ENCODE measurements around the gene CYTH1.

CYTH1 gene

GRCh38 chr17:78683408-78683961 is 98.6 kb downstream of the CYTH1 start:
- TF ChIP-seq CTCF (IDR thresholded peaks at IDR 0.05), result no peak
- no peak overlapping the region for H3K4me3 ChIP-seq (ENCODE audit: low read depth in 1 of 2, low read length in 1 of 2)
- H3K9me3 ChIP-seq, result no peaks in the 10 kb centered on the region
- H3K27me3 ChIP-seq, result no peaks in the 10 kb centered on the region
- H3K36me3 ChIP-seq, result peaks cover 85% of the 10 kb centered on the region
- no peaks in the 10 kb centered on the region for H3K4me1 ChIP-seq (ENCODE audit: control insufficient read depth in 1 of 2, insufficient read depth in 1 of 2, low read depth in 1 of 2, low read length in 1 of 2)
- H3K27ac ChIP-seq, result no peak overlapping the region

GRCh38 chr17:78682363-78682762 is 99.7 kb downstream of the CYTH1 start:
- Histone ChIP-seq H3K36me3 (peaks cover 85% of the 10 kb centered on the region), H3K9me3 (no peaks in the 10 kb centered on the region), H3K27me3 (no peaks in the 10 kb centered on the region), H3K27ac (no peak overlapping the region), H3K4me1 (ENCODE audit: control insufficient read depth in 1 of 2, insufficient read depth in 1 of 2, low read depth in 1 of 2, low read length in 1 of 2) (no peaks in the 10 kb centered on the region), H3K4me3 (ENCODE audit: low read depth in 1 of 2, low read length in 1 of 2) (no peak overlapping the region)
- TF ChIP-seq CTCF (IDR thresholded peaks at IDR 0.05), result no peak

GRCh38 chr17:78680436-78680835 is 101.6 kb downstream of the CYTH1 start:
- no peak overlapping the region for H3K4me3 ChIP-seq (ENCODE audit: low read depth in 1 of 2, low read length in 1 of 2)
- H3K27me3 ChIP-seq, result no peaks in the 10 kb centered on the region
- H3K4me1 ChIP-seq (ENCODE audit: control insufficient read depth in 1 of 2, insufficient read depth in 1 of 2, low read depth in 1 of 2, low read length in 1 of 2), result no peaks in the 10 kb centered on the region
- peaks cover 85% of the 10 kb centered on the region for H3K36me3 ChIP-seq
- H3K9me3 ChIP-seq, result no peaks in the 10 kb centered on the region
- TF ChIP-seq CTCF (IDR thresholded peaks at IDR 0.05), result no peak
- no peak overlapping the region for H3K27ac ChIP-seq

- no peak for TF ChIP-seq CTCF (IDR thresholded peaks at IDR 0.05)
- Histone ChIP-seq H3K27me3 (no peaks in the 10 kb centered on the region), H3K27ac (no peak overlapping the region), H3K36me3 (peaks cover 86% of the 10 kb centered on the region), H3K9me3 (no peaks in the 10 kb centered on the region), H3K4me1 (ENCODE audit: control insufficient read depth in 1 of 2, insufficient read depth in 1 of 2, low read depth in 1 of 2, low read length in 1 of 2) (no peaks in the 10 kb centered on the region), H3K4me3 (ENCODE audit: low read depth in 1 of 2, low read length in 1 of 2) (no peak overlapping the region)
Measured at GRCh38 chr17:78679495-78680395, 102.3 kb downstream of the CYTH1 start.

- TF ChIP-seq CTCF (IDR thresholded peaks at IDR 0.05), result no peak
- H3K36me3 ChIP-seq, result peaks cover 86% of the 10 kb centered on the region
- H3K4me1 ChIP-seq (ENCODE audit: control insufficient read depth in 1 of 2, insufficient read depth in 1 of 2, low read depth in 1 of 2, low read length in 1 of 2), result no peaks in the 10 kb centered on the region
- H3K27ac ChIP-seq, result peak overlapping the region; percentile 13
- no peak overlapping the region for H3K4me3 ChIP-seq (ENCODE audit: low read depth in 1 of 2, low read length in 1 of 2)
- no peaks in the 10 kb centered on the region for H3K27me3 ChIP-seq
- H3K9me3 ChIP-seq, result no peaks in the 10 kb centered on the region
Measured at GRCh38 chr17:78678711-78679110, 103.4 kb downstream of the CYTH1 start.
